GM21619 (cell line): ENCODE results near the gene TRPM8.
"Not testable (repeated sequence)": the region's sequence is repeated elsewhere in the genome, so short reads cannot be mapped to it uniquely, and the experiment has no call there.

Source experiments
- ATAC-seq: cut with Tn5 transposase; IDR thresholded peaks from one replicate; pipeline ENCODE4 v1.9.1; 2021; ENCODE audit not compliant: unreplicated experiment

Gene TRPM8

GRCh38 chr2:233917116-233917515 lies at the start of gene TRPM8:
TRPM8 (plus strand) TSS chr2:233917373; CDS start chr2:233926538, 9,165 bp downstream.
- ATAC-seq = no peak

- peak; percentile 75 for ATAC-seq
Measured at GRCh38 chr2:233867993-233868532, 49.1 kb upstream of the TRPM8 start, which contains the start of gene MSL3B. MSL3B (minus strand) TSS chr2:233868386.

- no peak for ATAC-seq
Measured at GRCh38 chr2:233871432-233871831, 45.7 kb upstream of the TRPM8 start.

GRCh38 chr2:233872125-233872524 lies 45.0 kb upstream of the TRPM8 start:
- not testable (repeated sequence) for ATAC-seq

GRCh38 chr2:233882353-233882752 lies 34.8 kb upstream of the TRPM8 start:
- no peak for ATAC-seq

GRCh38 chr2:233892793-233893192 lies 24.4 kb upstream of the TRPM8 start:
- no peak for ATAC-seq

GRCh38 chr2:233896253-233896652 lies 20.9 kb upstream of the TRPM8 start:
- ATAC-seq = not testable (repeated sequence)

GRCh38 chr2:233901367-233901766 lies 15.8 kb upstream of the TRPM8 start:
- no peak for ATAC-seq

GRCh38 chr2:233901884-233902283 lies 15.3 kb upstream of the TRPM8 start:
- ATAC-seq = no peak

GRCh38 chr2:233905945-233906344 lies 11.2 kb upstream of the TRPM8 start:
- no peak for ATAC-seq

GRCh38 chr2:233907627-233908026 lies 9.5 kb upstream of the TRPM8 start:
- ATAC-seq = no peak

- no peak for ATAC-seq
Measured at GRCh38 chr2:233912691-233913423, 4.3 kb upstream of the TRPM8 start.

GRCh38 chr2:233915128-233915527 lies 2.0 kb upstream of the TRPM8 start:
- ATAC-seq = no peak

- no peak for ATAC-seq
Measured at GRCh38 chr2:233919319-233919718, 2.1 kb downstream of the TRPM8 start.

- no peak for ATAC-seq
Measured at GRCh38 chr2:233919938-233920337, 2.8 kb downstream of the TRPM8 start.

GRCh38 chr2:233922471-233922870 lies 5.3 kb downstream of the TRPM8 start:
- ATAC-seq = no peak

- no peak for ATAC-seq
Measured at GRCh38 chr2:233925402-233925801, 8.2 kb downstream of the TRPM8 start.

- ATAC-seq = no peak
Measured at GRCh38 chr2:233926806-233927205, 9.6 kb downstream of the TRPM8 start.

- no peak for ATAC-seq
Measured at GRCh38 chr2:233928594-233929351, 11.6 kb downstream of the TRPM8 start.

- no peak for ATAC-seq
Measured at GRCh38 chr2:233929352-233930022, 12.3 kb downstream of the TRPM8 start.

- ATAC-seq = no peak
Measured at GRCh38 chr2:233934524-233934923, 17.4 kb downstream of the TRPM8 start.
